IMR-90 (cell line): Measurements from ENCODE around the gene LIMS1. TPM values are rescaled to one million over a fixed set of nuclear protein-coding genes. Genes with fewer than 3 reads are reported as not detected.
"Not testable (repeated sequence)": the region's sequence is repeated elsewhere in the genome, so short reads cannot be mapped to it uniquely, and the experiment has no call there.

Experiments used
- ATAC-seq: fragments of 200-7000 bp; cut with Tn5 transposase; 2 replicates; pipeline ENCODE4 v1.9.1; 2020; ENCODE audit warnings: low read depth, mild to moderate bottlenecking, moderate library complexity
- BruUV-seq: library from RNA; stranded (reverse); fragments of 400-500 nt; replicated peaks from 2 replicates; lab custom pipeline; 2021; lab: Mats Ljungman, UMichigan
- CTCF ChIA-PET: fragments of 300-600 bp; formaldehyde crosslinking; extraction: SDS; loops from one replicate; lab custom pipeline; 2021; ENCODE audit warnings: antibody characterized with exemption; lab: Yijun Ruan, JAX
- POLR2A ChIA-PET: fragments of 300-600 bp; sonication (Branson Sonifier 250); formaldehyde crosslinking; loops from one replicate; lab custom pipeline; 2022; ENCODE audit warnings: antibody characterized with exemption; ENCODE audit not compliant: unreplicated experiment; lab: Charles Lee
- DNase-seq: peaks from one replicate; pipeline ENCODE4 v3.0.0; 2013
- H2AFZ ChIP-seq: replicated peaks from 2 replicates; pipeline ENCODE3; 2013; ENCODE audit warnings: low read length, mild to moderate bottlenecking; ENCODE audit not compliant: poor library complexity
- H2AK5ac ChIP-seq: 2 replicates; pipeline ENCODE4 v1.6.1; 2013; ENCODE audit warnings: low read depth, low read length, inconsistent platforms
- H2AK9ac ChIP-seq: replicated peaks from 2 replicates; pipeline ENCODE3; 2013; ENCODE audit warnings: mild to moderate bottlenecking, low read depth, low read length, moderate library complexity; ENCODE audit not compliant: poor library complexity
- H2BK120ac ChIP-seq: 2 replicates; pipeline ENCODE4 v1.6.1; 2013; ENCODE audit warnings: low read depth, low read length, inconsistent platforms
- H2BK15ac ChIP-seq: 3 replicates; pipeline ENCODE4 v1.6.1; 2013; ENCODE audit warnings: low read depth, low read length, inconsistent platforms
- H2BK20ac ChIP-seq: 2 replicates; pipeline ENCODE4 v1.6.1; 2013; ENCODE audit warnings: low read depth, mild to moderate bottlenecking, inconsistent platforms, low read length, moderate library complexity
- H2BK5ac ChIP-seq: 2 replicates; pipeline ENCODE4 v1.6.1; 2013; ENCODE audit warnings: mild to moderate bottlenecking, low read depth, low read length, inconsistent platforms; ENCODE audit not compliant: poor library complexity, severe bottlenecking
- H3K14ac ChIP-seq: replicated peaks from 2 replicates; pipeline ENCODE4 v1.6.1; 2013; ENCODE audit warnings: low read depth, low read length, inconsistent platforms
- H3K18ac ChIP-seq: 2 replicates; pipeline ENCODE4 v1.6.1; 2013; ENCODE audit warnings: low read depth, low read length, control low read depth
- H3K23ac ChIP-seq: 2 replicates; pipeline ENCODE4 v1.6.1; 2013; ENCODE audit warnings: low read depth, low read length, inconsistent platforms
- H3K27ac ChIP-seq: 2 replicates; pipeline ENCODE4 v1.5.1; 2013; ENCODE audit warnings: mild to moderate bottlenecking, control low read depth, low read length; ENCODE audit not compliant: insufficient read depth
- H3K27me3 ChIP-seq: 2 replicates; pipeline ENCODE4 v1.6.1; 2013; ENCODE audit warnings: low read length; ENCODE audit not compliant: control insufficient read depth, insufficient read depth
- H3K36me3 ChIP-seq: 2 replicates; pipeline ENCODE4 v1.6.1; 2013; ENCODE audit warnings: low read length, mixed read lengths; ENCODE audit not compliant: control insufficient read depth, insufficient read depth
- H3K4ac ChIP-seq: 2 replicates; pipeline ENCODE4 v1.6.1; 2013; ENCODE audit warnings: low read depth, low read length, inconsistent platforms
- H3K4me1 ChIP-seq: 2 replicates; pipeline ENCODE4 v1.6.1; 2013; ENCODE audit warnings: low read length, mixed read lengths; ENCODE audit not compliant: control insufficient read depth, insufficient read depth
- H3K4me2 ChIP-seq: 2 replicates; pipeline ENCODE4 v1.6.1; 2013; ENCODE audit warnings: low read depth, mild to moderate bottlenecking, control low read depth, low read length, moderate library complexity
- H3K4me3 ChIP-seq: 2 replicates; pipeline ENCODE4 v1.5.1; 2013; ENCODE audit warnings: low read depth, mild to moderate bottlenecking, control low read depth, low read length, moderate library complexity; ENCODE audit not compliant: insufficient read depth
- H3K56ac ChIP-seq: 2 replicates; pipeline ENCODE4 v1.6.1; 2013; ENCODE audit warnings: low read length, inconsistent platforms; ENCODE audit not compliant: insufficient read depth; ENCODE audit errors: extremely low read depth
- H3K79me1 ChIP-seq, 2 experiments: 2 replicates each; pipeline ENCODE4 v1.6.1; 2013; ENCODE audit warnings: low read length in 2 of 2, inconsistent platforms in 1 of 2, low read depth in 1 of 2
- H3K9ac ChIP-seq: 2 replicates; pipeline ENCODE4 v1.6.1; 2013; ENCODE audit warnings: low read depth, low read length, control low read depth
- H3K9me1 ChIP-seq: 2 replicates; pipeline ENCODE4 v1.6.1; 2013; ENCODE audit warnings: low read length, inconsistent platforms; ENCODE audit not compliant: insufficient read depth
- H3K9me3 ChIP-seq: 2 replicates; pipeline ENCODE4 v1.6.1; 2013; ENCODE audit warnings: low read length; ENCODE audit not compliant: control insufficient read depth, insufficient read depth
- H4K20me1 ChIP-seq: 2 replicates; pipeline ENCODE4 v1.6.1; 2013; ENCODE audit warnings: low read length, inconsistent platforms; ENCODE audit not compliant: insufficient read depth
- H4K5ac ChIP-seq: 2 replicates; pipeline ENCODE4 v1.6.1; 2013; ENCODE audit warnings: mild to moderate bottlenecking, low read depth, low read length, control low read depth
- H4K8ac ChIP-seq, 2 experiments: 2 replicates each; pipeline ENCODE4 v1.6.1; 2013; ENCODE audit warnings: low read depth in 2 of 2, low read length in 2 of 2, control low read depth in 1 of 2, inconsistent platforms in 1 of 2
- H4K91ac ChIP-seq: 2 replicates; pipeline ENCODE4 v1.6.1; 2013; ENCODE audit warnings: low read depth, low read length, inconsistent platforms; ENCODE audit not compliant: insufficient read depth
- WGBS, 2 experiments: methylation state at CpG; one replicate each; pipeline versions ENCODE4 v1.1.5 to v1.1.7; 2013; ENCODE audit warnings: missing lambda C conversion rate in 2 of 2; ENCODE audit not compliant: insufficient read length in 1 of 2; ENCODE audit errors: extremely low coverage in 2 of 2; 5-methylcytosine and 5-hydroxymethylcytosine counted together
- dilution Hi-C: fragments of 300-500 bp; cut with HindIII; formaldehyde crosslinking; loops from one replicate; pipeline ENCODE4 v1.14.3; 2018; ENCODE audit warnings: low sequenced_read_pairs; ENCODE audit not compliant: unreplicated experiment
- in situ Hi-C: fragments of 300-500 bp; cut with MboI; formaldehyde crosslinking; loops from 3 replicates; pipeline ENCODE4 v1.14.3; 2019; ENCODE audit warnings: low sequenced_read_pairs, inconsistent platforms, mixed read lengths
- intact Hi-C: fragments of 100-400 bp; cut with micrococcal nuclease; formaldehyde crosslinking; loops from 2 replicates; pipeline ENCODE4 v1.10.0; 2022
- polyA plus RNA-seq, 3 experiments: library from polyadenylated mRNA; depleted of rRNA; stranded (reverse); fragments of >200 nt; gene quantifications; 2 replicates each; pipeline ENCODE4 v1.2.3, GENCODE V29; 2012; ENCODE audit warnings: low replicate concordance in 1 of 3
- total RNA-seq: library from RNA; depleted of rRNA; stranded (reverse); fragments of >200 nt; gene quantifications from 2 replicates; pipeline ENCODE4 v1.2.3, GENCODE V29; 2012

Gene LIMS1
- total and polyA plus RNA-seq, 2 of the 4 experiments (the other 2 are of a cell fraction), result 59.1 to 131 TPM

DNA sequence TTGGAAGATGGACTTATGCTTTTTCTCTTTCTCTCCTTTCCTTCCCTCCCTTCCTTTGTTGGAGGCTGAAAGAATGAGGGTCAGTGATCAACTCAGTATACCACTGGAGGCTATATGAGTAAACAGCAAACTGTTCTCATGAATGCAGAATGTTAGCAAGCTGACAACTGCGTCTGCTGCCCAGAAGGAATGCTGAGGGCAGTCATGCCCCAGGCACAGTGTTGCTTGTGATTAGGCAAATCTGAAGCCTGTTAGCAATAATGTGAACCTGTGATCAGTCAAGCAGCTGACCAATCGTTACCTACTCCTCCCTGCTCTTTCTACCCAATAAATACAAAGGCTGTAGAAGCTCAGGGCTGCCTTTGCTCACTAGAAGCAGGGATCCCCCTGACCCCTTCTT is 22.3 kb downstream of the LIMS1 start:
- H3K27ac ChIP-seq, H3K9me3 ChIP-seq, H2AK5ac ChIP-seq, H3K9ac ChIP-seq, H3K4me2 ChIP-seq, H3K23ac ChIP-seq, H4K91ac ChIP-seq, intact Hi-C loops, H3K4ac ChIP-seq, H2BK15ac ChIP-seq, H3K14ac ChIP-seq, H3K4me3 ChIP-seq, BruUV-seq, dilution Hi-C loops, H2AFZ ChIP-seq, H3K18ac ChIP-seq, H2BK120ac ChIP-seq, CTCF ChIA-PET, H2BK5ac ChIP-seq, POLR2A ChIA-PET, H2BK20ac ChIP-seq, H3K56ac ChIP-seq, H3K36me3 ChIP-seq, H2AK9ac ChIP-seq, H4K8ac ChIP-seq, H3K27me3 ChIP-seq, in situ Hi-C loops, H4K5ac ChIP-seq: not testable (repeated sequence)
- Histone ChIP-seq H3K79me1 (peaks cover 39 to 73% of the 10 kb centered on the region in 2 experiments), H3K9me1 (peaks cover 29% of the 10 kb centered on the region), H4K20me1 (peaks cover 63% of the 10 kb centered on the region), H3K4me1 (peaks cover 15% of the 10 kb centered on the region)
- ATAC-seq, result peak; percentile 22; the same call in 1 of the 2 replicates
- no CpG with 5 or more reads among the region's 2 CpGs for WGBS, 2 experiments
- DNase-seq, result peak; percentile 40
